Measurements from ENCODE around the gene GOLGA6L10.
"Not testable (repeated sequence)": the region's sequence is repeated elsewhere in the genome, so short reads cannot be mapped to it uniquely, and the experiment has no call there.

Gene GOLGA6L10

DNA sequence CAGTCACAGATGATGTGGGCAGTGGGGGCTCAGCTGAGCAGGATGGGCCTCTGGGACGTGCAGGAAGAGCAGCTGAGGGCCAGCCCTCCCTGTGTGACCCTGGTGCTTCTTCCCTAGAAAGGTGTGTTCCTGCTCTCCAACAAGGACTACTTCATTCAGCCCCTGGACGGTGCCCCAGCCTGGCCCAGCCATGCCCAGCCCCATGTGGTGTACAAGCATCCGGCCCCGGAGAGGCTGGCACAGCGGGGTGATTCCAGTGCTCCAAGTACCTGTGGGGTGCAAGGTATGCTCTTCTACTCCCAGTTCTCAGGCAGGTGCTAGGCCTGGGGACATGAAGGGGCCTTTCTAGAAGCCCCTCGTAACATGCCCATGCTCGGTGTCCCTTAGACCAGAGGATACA lies 48.4 kb downstream of the GOLGA6L10 start:
- Histone ChIP-seq H3K4me1 (ENCODE audit: control insufficient read depth, insufficient read depth, low read length, poor library complexity, severe bottlenecking) (no peaks in the 10 kb centered on the region), H3K27me3 (replicated peaks; ENCODE audit: control insufficient read depth, insufficient read depth, low read length, poor library complexity, severe bottlenecking) (no peaks in the 10 kb centered on the region), H3K36me3 (ENCODE audit: control insufficient read depth, insufficient read depth, low read length) (no peaks in the 10 kb centered on the region), H3K27ac (ENCODE audit: insufficient read depth, low read length, poor library complexity, severe bottlenecking) (no peak overlapping the region), H3K4me3 (ENCODE audit: insufficient read depth, low read depth, low read length, poor library complexity, severe bottlenecking) (no peak overlapping the region), H3K9me3 (ENCODE audit: control insufficient read depth, low read length) (no peaks in the 10 kb centered on the region)
- DNase-seq: no peak

DNA sequence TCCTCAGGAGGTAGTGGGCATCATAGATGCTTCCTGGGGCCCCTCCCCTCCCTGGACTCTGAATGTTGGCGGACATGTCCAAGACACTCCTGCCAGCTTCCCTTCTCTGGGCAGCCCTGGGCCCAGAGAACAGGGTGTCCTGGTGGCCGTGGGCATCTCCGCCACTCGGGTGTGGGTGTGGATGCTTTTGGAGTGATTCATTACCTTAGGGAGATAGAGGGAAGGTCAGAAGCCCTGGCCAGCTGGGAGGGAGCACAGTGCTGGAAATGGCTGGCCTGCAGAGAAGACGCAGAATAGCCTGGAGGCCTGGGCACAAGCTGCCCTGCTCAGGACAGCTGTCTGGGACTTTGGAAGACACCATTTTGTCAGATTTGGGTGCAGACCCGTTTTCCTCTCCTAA lies 48.9 kb downstream of the GOLGA6L10 start:
- not testable (repeated sequence) for H3K36me3 ChIP-seq (ENCODE audit: control insufficient read depth, insufficient read depth, low read length); H3K9me3 ChIP-seq (ENCODE audit: control insufficient read depth, low read length); H3K4me1 ChIP-seq (ENCODE audit: control insufficient read depth, insufficient read depth, low read length, poor library complexity, severe bottlenecking); DNase-seq; H3K27me3 ChIP-seq (replicated peaks; ENCODE audit: control insufficient read depth, insufficient read depth, low read length, poor library complexity, severe bottlenecking); H3K27ac ChIP-seq (ENCODE audit: insufficient read depth, low read length, poor library complexity, severe bottlenecking); H3K4me3 ChIP-seq (ENCODE audit: insufficient read depth, low read depth, low read length, poor library complexity, severe bottlenecking)

DNA sequence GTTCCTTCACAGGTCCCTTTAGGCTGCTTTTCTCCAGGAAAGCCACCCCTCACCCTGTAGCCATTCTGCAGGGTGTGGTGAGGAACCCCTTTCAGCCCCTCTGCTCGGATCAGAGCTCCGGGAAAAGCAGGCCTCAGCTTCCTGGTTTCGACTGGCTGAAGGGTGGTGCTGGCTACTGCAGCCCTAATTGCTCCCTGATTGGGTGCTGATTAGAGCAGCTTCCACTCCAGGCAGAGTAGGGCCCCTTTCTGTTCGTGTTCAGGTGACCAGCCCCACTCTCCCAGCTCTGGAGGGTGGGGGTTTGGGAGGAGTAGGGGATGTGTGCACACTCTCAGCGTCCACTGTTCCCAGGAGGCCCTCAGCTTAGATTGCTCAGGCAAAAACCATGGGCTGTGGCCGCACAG lies 49.8 kb downstream of the GOLGA6L10 start:
- not testable (repeated sequence) for H3K27me3 ChIP-seq (replicated peaks; ENCODE audit: control insufficient read depth, insufficient read depth, low read length, poor library complexity, severe bottlenecking); H3K4me1 ChIP-seq (ENCODE audit: control insufficient read depth, insufficient read depth, low read length, poor library complexity, severe bottlenecking); H3K27ac ChIP-seq (ENCODE audit: insufficient read depth, low read length, poor library complexity, severe bottlenecking); H3K4me3 ChIP-seq (ENCODE audit: insufficient read depth, low read depth, low read length, poor library complexity, severe bottlenecking); H3K36me3 ChIP-seq (ENCODE audit: control insufficient read depth, insufficient read depth, low read length); H3K9me3 ChIP-seq (ENCODE audit: control insufficient read depth, low read length); DNase-seq

DNA sequence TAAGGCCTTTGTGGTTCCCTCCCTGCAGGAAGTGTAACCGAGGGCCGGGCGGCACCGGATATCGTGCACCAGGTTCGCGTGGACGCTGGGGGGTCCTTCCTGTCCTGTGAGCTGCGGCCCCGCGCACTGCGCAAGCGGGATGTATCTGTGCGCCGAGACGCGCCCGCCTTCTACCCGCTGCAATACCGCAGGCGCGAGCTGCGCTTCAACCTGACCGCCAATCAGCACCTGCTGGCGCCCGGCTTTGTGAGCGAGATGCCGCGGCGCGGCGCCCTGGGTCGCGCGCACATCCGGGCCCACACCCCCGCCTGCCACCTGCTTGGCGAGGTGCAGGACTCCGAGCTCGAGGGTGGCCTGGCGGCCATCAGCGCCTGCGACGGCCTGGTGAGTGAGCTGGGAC lies 50.8 kb downstream of the GOLGA6L10 start:
- H3K9me3 ChIP-seq (ENCODE audit: control insufficient read depth, low read length): no peaks in the 10 kb centered on the region
- no peaks in the 10 kb centered on the region for H3K27me3 ChIP-seq (replicated peaks; ENCODE audit: control insufficient read depth, insufficient read depth, low read length, poor library complexity, severe bottlenecking)
- H3K4me1 ChIP-seq (ENCODE audit: control insufficient read depth, insufficient read depth, low read length, poor library complexity, severe bottlenecking): no peaks in the 10 kb centered on the region
- no peak overlapping the region for H3K27ac ChIP-seq (ENCODE audit: insufficient read depth, low read length, poor library complexity, severe bottlenecking)
- no peaks in the 10 kb centered on the region for H3K36me3 ChIP-seq (ENCODE audit: control insufficient read depth, insufficient read depth, low read length)
- DNase-seq: peak; percentile 15 to 25 (median 24)
- no peak overlapping the region for H3K4me3 ChIP-seq (ENCODE audit: insufficient read depth, low read depth, low read length, poor library complexity, severe bottlenecking)

DNA sequence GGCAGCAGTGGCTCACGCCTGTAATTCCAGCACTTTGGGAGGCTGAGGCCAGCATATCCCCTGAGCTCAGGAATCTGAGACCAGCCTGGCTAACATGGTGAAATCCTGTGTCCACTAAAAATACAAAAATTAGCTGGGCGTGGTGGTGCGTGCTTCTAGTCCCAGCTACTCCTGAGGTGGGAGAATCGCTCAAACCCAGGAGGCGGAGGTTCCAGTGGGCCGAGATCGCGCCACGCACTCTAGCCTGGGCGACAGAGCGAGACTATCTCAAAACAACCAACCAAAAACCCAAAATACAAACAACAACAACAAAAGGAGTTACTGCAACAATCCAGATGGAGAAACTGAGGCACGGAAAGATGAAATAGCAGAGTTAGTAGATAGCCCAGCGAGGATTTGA lies 51.2 kb downstream of the GOLGA6L10 start:
- DNase-seq: no peak

DNA sequence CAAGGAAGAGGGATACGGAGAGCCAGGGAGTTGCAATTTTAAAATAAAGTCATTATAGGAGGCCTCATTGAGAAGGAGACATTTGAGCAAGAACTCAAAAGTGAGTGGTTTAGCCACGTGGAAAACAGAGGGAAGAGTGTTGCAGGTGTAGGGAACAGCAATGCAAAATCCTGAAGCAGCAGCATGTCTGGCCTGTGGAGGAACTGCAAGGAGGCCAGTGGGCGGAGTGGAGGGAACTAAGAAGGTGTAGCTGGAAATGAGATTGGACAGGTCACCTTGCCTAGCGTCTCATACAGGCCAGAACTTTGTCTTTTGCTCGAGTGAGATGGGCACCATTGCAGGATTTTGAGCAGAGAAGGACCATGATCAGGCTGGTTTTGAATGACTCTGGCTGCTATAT lies 51.7 kb downstream of the GOLGA6L10 start:
- Histone ChIP-seq H3K4me3 (ENCODE audit: insufficient read depth, low read depth, low read length, poor library complexity, severe bottlenecking) (no peak overlapping the region), H3K4me1 (ENCODE audit: control insufficient read depth, insufficient read depth, low read length, poor library complexity, severe bottlenecking) (no peaks in the 10 kb centered on the region), H3K9me3 (ENCODE audit: control insufficient read depth, low read length) (no peaks in the 10 kb centered on the region), H3K27me3 (replicated peaks; ENCODE audit: control insufficient read depth, insufficient read depth, low read length, poor library complexity, severe bottlenecking) (no peaks in the 10 kb centered on the region), H3K36me3 (ENCODE audit: control insufficient read depth, insufficient read depth, low read length) (no peaks in the 10 kb centered on the region), H3K27ac (ENCODE audit: insufficient read depth, low read length, poor library complexity, severe bottlenecking) (no peak overlapping the region)
- no peak for DNase-seq

More for the DNA sequence above, 51.2 kb downstream of the GOLGA6L10 start:
- H3K4me3 ChIP-seq (ENCODE audit: insufficient read depth, low read depth, low read length, poor library complexity, severe bottlenecking): no peak overlapping the region
- no peaks in the 10 kb centered on the region for H3K27me3 ChIP-seq (replicated peaks; ENCODE audit: control insufficient read depth, insufficient read depth, low read length, poor library complexity, severe bottlenecking)
- H3K36me3 ChIP-seq (ENCODE audit: control insufficient read depth, insufficient read depth, low read length): no peaks in the 10 kb centered on the region
- no peaks in the 10 kb centered on the region for H3K9me3 ChIP-seq (ENCODE audit: control insufficient read depth, low read length)
- H3K4me1 ChIP-seq (ENCODE audit: control insufficient read depth, insufficient read depth, low read length, poor library complexity, severe bottlenecking): no peaks in the 10 kb centered on the region
- no peak overlapping the region for H3K27ac ChIP-seq (ENCODE audit: insufficient read depth, low read length, poor library complexity, severe bottlenecking)

DNA sequence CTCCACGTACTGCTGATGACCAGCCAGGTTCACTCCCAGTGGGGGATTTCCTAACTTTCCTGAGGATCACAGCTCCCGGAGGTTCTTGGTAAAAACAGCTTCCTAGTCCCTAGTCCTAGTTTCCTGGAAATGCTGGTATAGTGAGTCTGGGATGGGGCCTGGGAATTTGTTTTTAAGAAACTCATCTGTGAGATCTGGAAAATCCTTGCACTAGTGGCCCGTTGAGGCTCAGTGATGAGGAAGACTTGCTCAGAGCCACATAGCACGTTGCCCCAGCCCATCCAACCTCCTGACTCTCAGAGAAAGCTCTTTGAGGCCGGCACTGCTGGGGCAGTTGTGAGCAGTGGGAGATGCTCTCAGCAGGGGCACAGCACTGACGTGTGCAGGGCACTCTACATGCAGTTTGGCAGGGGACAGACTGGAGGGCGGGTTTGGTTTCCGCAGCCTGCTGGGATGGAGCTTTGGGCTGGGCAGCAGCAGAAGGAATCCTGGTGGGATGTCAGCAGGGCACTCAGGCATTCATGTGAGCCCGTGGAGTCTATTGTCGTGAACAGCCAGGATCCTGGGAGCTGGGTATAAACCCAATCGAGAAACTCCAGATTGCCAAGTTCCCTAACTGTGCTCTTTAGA lies 55.1 kb downstream of the GOLGA6L10 start:
- DNase-seq: no peak

DNA sequence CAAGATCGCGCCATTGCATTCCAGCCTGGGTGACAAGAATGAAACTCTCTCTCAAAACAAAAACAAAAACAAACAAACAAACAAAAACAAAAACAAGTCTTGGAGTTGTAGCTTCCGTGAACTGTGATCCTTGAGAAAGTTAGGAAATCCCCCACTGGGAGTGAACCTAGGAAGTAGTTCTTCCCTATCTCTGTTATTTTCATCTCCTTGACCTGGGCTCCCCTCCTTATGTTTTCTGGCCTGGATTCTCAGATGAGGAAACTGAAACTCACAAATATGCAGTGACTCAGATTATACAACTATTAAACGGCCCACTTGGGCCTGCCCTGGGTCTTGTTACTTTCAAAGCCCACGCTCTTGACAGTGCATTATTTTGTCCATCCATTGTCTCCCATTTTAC lies 57.0 kb downstream of the GOLGA6L10 start:
- Histone ChIP-seq H3K27me3 (replicated peaks; ENCODE audit: control insufficient read depth, insufficient read depth, low read length, poor library complexity, severe bottlenecking) (no peaks in the 10 kb centered on the region), H3K4me1 (ENCODE audit: control insufficient read depth, insufficient read depth, low read length, poor library complexity, severe bottlenecking) (peaks cover 6% of the 10 kb centered on the region), H3K9me3 (ENCODE audit: control insufficient read depth, low read length) (no peaks in the 10 kb centered on the region), H3K27ac (ENCODE audit: insufficient read depth, low read length, poor library complexity, severe bottlenecking) (no peak overlapping the region), H3K36me3 (ENCODE audit: control insufficient read depth, insufficient read depth, low read length) (no peaks in the 10 kb centered on the region), H3K4me3 (ENCODE audit: insufficient read depth, low read depth, low read length, poor library complexity, severe bottlenecking) (no peak overlapping the region)
- no peak for DNase-seq

More for the DNA sequence above, 55.1 kb downstream of the GOLGA6L10 start:
- no peaks in the 10 kb centered on the region for H3K4me1 ChIP-seq (ENCODE audit: control insufficient read depth, insufficient read depth, low read length, poor library complexity, severe bottlenecking)
- no peak overlapping the region for H3K4me3 ChIP-seq (ENCODE audit: insufficient read depth, low read depth, low read length, poor library complexity, severe bottlenecking)
- H3K36me3 ChIP-seq (ENCODE audit: control insufficient read depth, insufficient read depth, low read length): no peaks in the 10 kb centered on the region
- H3K9me3 ChIP-seq (ENCODE audit: control insufficient read depth, low read length): no peaks in the 10 kb centered on the region
- H3K27ac ChIP-seq (ENCODE audit: insufficient read depth, low read length, poor library complexity, severe bottlenecking): no peak overlapping the region
- H3K27me3 ChIP-seq (replicated peaks; ENCODE audit: control insufficient read depth, insufficient read depth, low read length, poor library complexity, severe bottlenecking): no peaks in the 10 kb centered on the region

Measured in effector memory CD4-positive, alpha-beta T cell (primary cell).